ENCODE data around the gene HTT.

Gene HTT

DNA sequence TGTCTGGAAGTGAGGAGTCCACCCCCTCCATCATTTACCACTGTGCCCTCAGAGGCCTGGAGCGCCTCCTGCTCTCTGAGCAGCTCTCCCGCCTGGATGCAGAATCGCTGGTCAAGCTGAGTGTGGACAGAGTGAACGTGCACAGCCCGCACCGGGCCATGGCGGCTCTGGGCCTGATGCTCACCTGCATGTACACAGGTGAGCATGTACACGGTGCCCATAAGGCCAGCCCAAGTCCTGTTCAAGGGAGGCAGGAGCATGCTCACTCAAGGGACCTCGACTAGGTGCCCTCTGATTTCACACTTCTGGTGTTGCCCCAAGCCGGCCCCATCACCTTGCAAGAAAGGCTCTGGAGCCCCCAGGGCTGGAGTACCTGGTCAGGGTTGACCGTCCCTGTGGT, 161.1 kb downstream of the HTT start:
- Histone ChIP-seq H3K9me3 (ENCODE audit: control insufficient read depth, insufficient read depth, low read length) (no peaks in the 10 kb centered on the region), H3K4me3 (ENCODE audit: low read length) (no peak overlapping the region), H3K27me3 (ENCODE audit: control insufficient read depth, insufficient read depth, low read length) (peaks cover 1% of the 10 kb centered on the region; the same call in 1 of the 2 replicates), H3K4me1 (ENCODE audit: control insufficient read depth, insufficient read depth, low read length) (peaks cover 8% of the 10 kb centered on the region), H3K36me3 (ENCODE audit: control insufficient read depth, insufficient read depth, low read length) (peaks cover 52% of the 10 kb centered on the region), H3K27ac (ENCODE audit: low read length) (no peak overlapping the region)
- no peak for DNase-seq (ENCODE audit: low read depth, low spot score)
- WGBS (ENCODE audit: insufficient coverage, insufficient read length): no CpG with 5 or more reads among the region's 11 CpGs

DNA sequence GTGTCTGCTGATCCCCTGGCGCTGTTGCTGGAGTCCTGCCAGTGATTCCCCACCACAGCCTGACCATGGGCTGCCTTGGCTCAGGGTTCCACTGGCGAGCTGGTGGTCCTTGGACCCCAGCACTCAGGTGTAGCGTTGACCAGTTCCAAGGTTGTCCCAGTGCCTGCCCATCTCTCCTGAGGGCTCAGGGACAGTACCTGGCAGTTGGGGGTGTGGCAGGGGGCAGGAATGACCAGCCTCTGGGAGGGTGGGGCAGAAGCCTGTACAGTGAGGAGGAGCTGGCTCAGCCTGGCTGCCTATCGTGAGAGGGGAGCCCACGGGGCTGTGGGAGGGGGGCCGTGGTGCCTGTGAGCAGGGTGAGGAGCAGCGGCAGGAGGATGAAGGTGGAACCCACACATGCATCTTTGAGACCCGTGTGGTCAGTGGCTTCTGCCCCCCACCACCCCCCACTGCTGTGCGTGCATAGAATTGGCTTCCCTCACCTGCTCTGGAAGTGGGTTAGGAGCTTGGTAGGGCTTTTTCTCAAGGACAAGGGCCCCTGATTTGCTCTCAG, 161.9 kb downstream of the HTT start:
- Histone ChIP-seq H3K27ac (ENCODE audit: low read length) (no peak overlapping the region), H3K4me3 (ENCODE audit: low read length) (no peak overlapping the region), H3K27me3 (ENCODE audit: control insufficient read depth, insufficient read depth, low read length) (peaks cover 1% of the 10 kb centered on the region; the same call in 1 of the 2 replicates), H3K4me1 (ENCODE audit: control insufficient read depth, insufficient read depth, low read length) (peaks cover 10% of the 10 kb centered on the region), H3K9me3 (ENCODE audit: control insufficient read depth, insufficient read depth, low read length) (no peaks in the 10 kb centered on the region), H3K36me3 (ENCODE audit: control insufficient read depth, insufficient read depth, low read length) (peaks cover 49% of the 10 kb centered on the region)
- WGBS (ENCODE audit: insufficient coverage, insufficient read length): no CpG with 5 or more reads among the region's 9 CpGs
- DNase-seq (ENCODE audit: low read depth, low spot score): no peak

DNA sequence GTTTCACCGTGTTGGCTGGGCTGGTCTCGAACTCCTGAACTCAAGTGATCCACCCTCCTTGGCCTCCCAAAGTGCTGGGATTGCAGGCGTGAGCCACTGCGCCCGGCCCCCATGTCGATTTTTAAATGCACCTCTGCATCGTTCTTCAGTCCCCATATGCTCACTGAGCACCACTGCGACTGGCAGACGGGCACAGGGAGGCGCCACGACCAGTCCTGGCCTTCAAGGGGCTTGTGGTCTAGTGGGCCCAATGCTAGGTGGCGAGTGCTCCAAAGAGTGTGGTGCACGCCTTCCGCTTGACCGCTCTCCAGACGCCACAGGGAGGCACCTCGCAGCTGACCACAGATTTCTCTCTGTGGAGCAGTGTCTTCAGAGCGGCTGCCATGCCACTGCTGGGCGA, 162.8 kb downstream of the HTT start:
- Histone ChIP-seq H3K36me3 (ENCODE audit: control insufficient read depth, insufficient read depth, low read length) (peaks cover 48% of the 10 kb centered on the region), H3K4me1 (ENCODE audit: control insufficient read depth, insufficient read depth, low read length) (peaks cover 11% of the 10 kb centered on the region)
- WGBS (ENCODE audit: insufficient coverage, insufficient read length): no CpG with 5 or more reads among the region's 19 CpGs

DNA sequence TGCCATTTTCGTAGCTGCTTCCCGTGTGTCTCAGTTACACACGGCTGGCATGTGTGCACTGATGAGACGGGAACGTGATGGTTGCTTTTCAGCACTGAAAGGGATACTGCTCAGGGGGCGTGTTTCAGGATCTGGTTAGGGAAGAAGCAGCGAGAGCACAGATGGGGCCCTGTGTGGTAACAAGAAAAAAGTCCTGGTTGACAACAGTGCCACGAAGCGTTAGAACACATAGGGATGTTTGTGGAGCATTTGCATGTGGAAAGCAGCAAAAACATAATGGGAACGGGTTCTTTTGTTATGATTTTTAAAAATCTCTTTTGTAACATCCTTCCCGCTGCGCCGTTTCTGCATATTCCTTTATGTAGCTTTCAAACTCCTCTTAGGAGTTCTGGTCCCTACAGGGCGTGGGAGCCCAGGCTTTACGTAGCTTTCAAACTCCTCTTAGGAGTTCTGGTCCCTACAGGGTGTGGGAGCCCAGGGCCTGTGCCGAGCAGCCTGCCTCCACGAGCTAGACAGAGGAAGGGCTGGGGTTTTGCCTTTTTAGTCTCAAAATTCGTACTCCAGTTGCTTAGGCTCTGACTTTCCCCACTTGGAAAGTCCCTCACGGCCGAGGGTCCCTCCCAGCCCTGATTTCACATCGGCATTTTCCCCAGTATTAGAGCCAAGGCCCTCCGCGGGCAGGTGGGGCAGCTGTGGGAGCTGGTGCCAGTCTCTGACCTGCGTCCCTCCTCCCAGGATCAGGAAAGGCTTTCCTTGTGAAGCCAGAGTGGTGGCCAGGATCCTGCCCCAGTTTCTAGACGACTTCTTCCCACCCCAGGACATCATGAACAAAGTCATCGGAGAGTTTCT, 163.5 kb downstream of the HTT start:
- no peaks in the 10 kb centered on the region for H3K9me3 ChIP-seq (ENCODE audit: control insufficient read depth, insufficient read depth, low read length)
- WGBS (ENCODE audit: insufficient coverage, insufficient read length): no CpG with 5 or more reads among the region's 26 CpGs
- no peak overlapping the region for H3K27ac ChIP-seq (ENCODE audit: low read length)
- H3K36me3 ChIP-seq (ENCODE audit: control insufficient read depth, insufficient read depth, low read length): peaks cover 46% of the 10 kb centered on the region
- peaks cover 1% of the 10 kb centered on the region; the same call in 1 of the 2 replicates for H3K27me3 ChIP-seq (ENCODE audit: control insufficient read depth, insufficient read depth, low read length)
- no peak for DNase-seq (ENCODE audit: low read depth, low spot score)
- peaks cover 11% of the 10 kb centered on the region for H3K4me1 ChIP-seq (ENCODE audit: control insufficient read depth, insufficient read depth, low read length)
- no peak overlapping the region for H3K4me3 ChIP-seq (ENCODE audit: low read length)

More for the DNA sequence above, 162.8 kb downstream of the HTT start:
- Histone ChIP-seq H3K9me3 (ENCODE audit: control insufficient read depth, insufficient read depth, low read length) (no peaks in the 10 kb centered on the region), H3K27me3 (ENCODE audit: control insufficient read depth, insufficient read depth, low read length) (peaks cover 1% of the 10 kb centered on the region; the same call in 1 of the 2 replicates), H3K27ac (ENCODE audit: low read length) (no peak overlapping the region), H3K4me3 (ENCODE audit: low read length) (no peak overlapping the region)
- no peak for DNase-seq (ENCODE audit: low read depth, low spot score)

DNA sequence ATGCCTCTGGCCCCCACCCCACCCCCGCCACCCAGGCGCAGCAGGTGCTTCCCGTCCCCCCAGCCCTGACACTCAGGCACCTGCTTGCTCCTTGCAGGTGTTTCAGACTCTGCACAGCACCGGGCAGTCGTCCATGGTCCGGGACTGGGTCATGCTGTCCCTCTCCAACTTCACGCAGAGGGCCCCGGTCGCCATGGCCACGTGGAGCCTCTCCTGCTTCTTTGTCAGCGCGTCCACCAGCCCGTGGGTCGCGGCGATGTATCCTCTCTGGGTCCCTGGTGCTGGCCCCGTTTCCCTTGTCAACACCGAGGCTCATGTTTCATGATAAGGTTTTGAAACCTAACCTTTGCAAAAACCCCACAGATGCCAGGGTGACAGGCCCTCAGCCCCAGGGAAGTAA, 164.2 kb downstream of the HTT start:
- no peak for DNase-seq (ENCODE audit: low read depth, low spot score)
- Histone ChIP-seq H3K36me3 (ENCODE audit: control insufficient read depth, insufficient read depth, low read length) (peaks cover 39% of the 10 kb centered on the region), H3K9me3 (ENCODE audit: control insufficient read depth, insufficient read depth, low read length) (no peaks in the 10 kb centered on the region), H3K27me3 (ENCODE audit: control insufficient read depth, insufficient read depth, low read length) (peaks cover 1% of the 10 kb centered on the region; the same call in 1 of the 2 replicates), H3K4me1 (ENCODE audit: control insufficient read depth, insufficient read depth, low read length) (peaks cover 11% of the 10 kb centered on the region), H3K27ac (ENCODE audit: low read length) (no peak overlapping the region), H3K4me3 (ENCODE audit: low read length) (no peak overlapping the region)
- whole genome bisulfite sequencing (ENCODE audit: insufficient coverage, insufficient read length): no CpG with 5 or more reads among the region's 18 CpGs

DNA sequence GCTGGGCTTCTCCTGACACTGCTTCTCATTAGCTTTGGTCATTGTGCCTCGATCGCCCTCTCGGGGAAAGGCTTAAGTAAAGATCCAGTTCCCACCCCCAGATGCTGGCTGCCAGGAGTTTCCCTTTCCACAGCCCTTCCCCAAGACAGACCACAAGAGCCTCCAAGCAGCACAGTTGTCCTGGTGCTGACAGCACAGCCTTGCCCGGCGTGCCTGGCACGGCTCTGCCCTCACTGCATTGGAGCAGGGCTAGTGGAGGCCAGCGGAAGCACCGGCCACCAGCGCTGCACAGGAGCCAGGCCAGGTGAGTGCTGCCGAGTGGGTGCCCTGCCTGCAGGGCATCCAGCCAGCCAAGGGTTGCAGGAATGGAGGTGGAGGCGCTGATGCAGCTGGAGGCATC, 164.8 kb downstream of the HTT start:
- H3K4me1 ChIP-seq (ENCODE audit: control insufficient read depth, insufficient read depth, low read length): peaks cover 11% of the 10 kb centered on the region
- H3K27me3 ChIP-seq (ENCODE audit: control insufficient read depth, insufficient read depth, low read length): peaks cover 1% of the 10 kb centered on the region; the same call in 1 of the 2 replicates
- no peak overlapping the region for H3K4me3 ChIP-seq (ENCODE audit: low read length)
- no peaks in the 10 kb centered on the region for H3K9me3 ChIP-seq (ENCODE audit: control insufficient read depth, insufficient read depth, low read length)
- H3K27ac ChIP-seq (ENCODE audit: low read length): no peak overlapping the region
- no peak for DNase-seq (ENCODE audit: low read depth, low spot score)
- H3K36me3 ChIP-seq (ENCODE audit: control insufficient read depth, insufficient read depth, low read length): peaks cover 39% of the 10 kb centered on the region
- no CpG with 5 or more reads among the region's 11 CpGs for WGBS (ENCODE audit: insufficient coverage, insufficient read length)

DNA sequence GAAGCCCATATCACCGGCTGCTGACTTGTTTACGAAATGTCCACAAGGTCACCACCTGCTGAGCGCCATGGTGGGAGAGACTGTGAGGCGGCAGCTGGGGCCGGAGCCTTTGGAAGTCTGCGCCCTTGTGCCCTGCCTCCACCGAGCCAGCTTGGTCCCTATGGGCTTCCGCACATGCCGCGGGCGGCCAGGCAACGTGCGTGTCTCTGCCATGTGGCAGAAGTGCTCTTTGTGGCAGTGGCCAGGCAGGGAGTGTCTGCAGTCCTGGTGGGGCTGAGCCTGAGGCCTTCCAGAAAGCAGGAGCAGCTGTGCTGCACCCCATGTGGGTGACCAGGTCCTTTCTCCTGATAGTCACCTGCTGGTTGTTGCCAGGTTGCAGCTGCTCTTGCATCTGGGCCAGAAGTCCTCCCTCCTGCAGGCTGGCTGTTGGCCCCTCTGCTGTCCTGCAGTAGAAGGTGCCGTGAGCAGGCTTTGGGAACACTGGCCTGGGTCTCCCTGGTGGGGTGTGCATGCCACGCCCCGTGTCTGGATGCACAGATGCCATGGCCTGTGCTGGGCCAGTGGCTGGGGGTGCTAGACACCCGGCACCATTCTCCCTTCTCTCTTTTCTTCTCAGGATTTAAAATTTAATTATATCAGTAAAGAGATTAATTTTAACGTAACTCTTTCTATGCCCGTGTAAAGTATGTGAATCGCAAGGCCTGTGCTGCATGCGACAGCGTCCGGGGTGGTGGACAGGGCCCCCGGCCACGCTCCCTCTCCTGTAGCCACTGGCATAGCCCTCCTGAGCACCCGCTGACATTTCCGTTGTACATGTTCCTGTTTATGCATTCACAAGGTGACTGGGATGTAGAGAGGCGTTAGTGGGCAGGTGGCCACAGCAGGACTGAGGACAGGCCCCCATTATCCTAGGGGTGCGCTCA, 165.8 kb downstream of the HTT start:
- Histone ChIP-seq H3K4me1 (ENCODE audit: control insufficient read depth, insufficient read depth, low read length) (peaks cover 11% of the 10 kb centered on the region), H3K27ac (ENCODE audit: low read length) (no peak overlapping the region), H3K36me3 (ENCODE audit: control insufficient read depth, insufficient read depth, low read length) (peaks cover 31% of the 10 kb centered on the region), H3K27me3 (ENCODE audit: control insufficient read depth, insufficient read depth, low read length) (peaks cover 1% of the 10 kb centered on the region; the same call in 1 of the 2 replicates), H3K9me3 (ENCODE audit: control insufficient read depth, insufficient read depth, low read length) (no peaks in the 10 kb centered on the region), H3K4me3 (ENCODE audit: low read length) (no peak overlapping the region)
- DNase-seq (ENCODE audit: low read depth, low spot score): no peak
- WGBS (ENCODE audit: insufficient coverage, insufficient read length): no CpG with 5 or more reads among the region's 29 CpGs

DNA sequence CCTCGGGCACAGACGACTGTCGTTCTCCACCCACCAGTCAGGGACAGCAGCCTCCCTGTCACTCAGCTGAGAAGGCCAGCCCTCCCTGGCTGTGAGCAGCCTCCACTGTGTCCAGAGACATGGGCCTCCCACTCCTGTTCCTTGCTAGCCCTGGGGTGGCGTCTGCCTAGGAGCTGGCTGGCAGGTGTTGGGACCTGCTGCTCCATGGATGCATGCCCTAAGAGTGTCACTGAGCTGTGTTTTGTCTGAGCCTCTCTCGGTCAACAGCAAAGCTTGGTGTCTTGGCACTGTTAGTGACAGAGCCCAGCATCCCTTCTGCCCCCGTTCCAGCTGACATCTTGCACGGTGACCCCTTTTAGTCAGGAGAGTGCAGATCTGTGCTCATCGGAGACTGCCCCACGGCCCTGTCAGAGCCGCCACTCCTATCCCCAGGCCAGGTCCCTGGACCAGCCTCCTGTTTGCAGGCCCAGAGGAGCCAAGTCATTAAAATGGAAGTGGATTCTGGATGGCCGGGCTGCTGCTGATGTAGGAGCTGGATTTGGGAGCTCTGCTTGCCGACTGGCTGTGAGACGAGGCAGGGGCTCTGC, 166.5 kb downstream of the HTT start:
- H3K4me3 ChIP-seq (ENCODE audit: low read length): no peak overlapping the region
- no CpG with 5 or more reads among the region's 13 CpGs for WGBS (ENCODE audit: insufficient coverage, insufficient read length)
- no peak overlapping the region for H3K27ac ChIP-seq (ENCODE audit: low read length)

DNA sequence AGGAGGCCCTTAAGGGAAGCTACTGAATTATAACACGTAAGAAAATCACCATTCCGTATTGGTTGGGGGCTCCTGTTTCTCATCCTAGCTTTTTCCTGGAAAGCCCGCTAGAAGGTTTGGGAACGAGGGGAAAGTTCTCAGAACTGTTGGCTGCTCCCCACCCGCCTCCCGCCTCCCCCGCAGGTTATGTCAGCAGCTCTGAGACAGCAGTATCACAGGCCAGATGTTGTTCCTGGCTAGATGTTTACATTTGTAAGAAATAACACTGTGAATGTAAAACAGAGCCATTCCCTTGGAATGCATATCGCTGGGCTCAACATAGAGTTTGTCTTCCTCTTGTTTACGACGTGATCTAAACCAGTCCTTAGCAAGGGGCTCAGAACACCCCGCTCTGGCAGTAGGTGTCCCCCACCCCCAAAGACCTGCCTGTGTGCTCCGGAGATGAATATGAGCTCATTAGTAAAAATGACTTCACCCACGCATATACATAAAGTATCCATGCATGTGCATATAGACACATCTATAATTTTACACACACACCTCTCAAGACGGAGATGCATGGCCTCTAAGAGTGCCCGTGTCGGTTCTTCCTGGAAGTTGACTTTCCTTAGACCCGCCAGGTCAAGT, 167.5 kb downstream of the HTT start:
- no CpG with 5 or more reads among the region's 17 CpGs for WGBS (ENCODE audit: insufficient coverage, insufficient read length)
- H3K27ac ChIP-seq (ENCODE audit: low read length): no peak overlapping the region

More for the DNA sequence above, 166.5 kb downstream of the HTT start:
- Histone ChIP-seq H3K4me1 (ENCODE audit: control insufficient read depth, insufficient read depth, low read length) (peaks cover 11% of the 10 kb centered on the region), H3K27me3 (ENCODE audit: control insufficient read depth, insufficient read depth, low read length) (peaks cover 1% of the 10 kb centered on the region; the same call in 1 of the 2 replicates), H3K9me3 (ENCODE audit: control insufficient read depth, insufficient read depth, low read length) (no peaks in the 10 kb centered on the region), H3K36me3 (ENCODE audit: control insufficient read depth, insufficient read depth, low read length) (peaks cover 24% of the 10 kb centered on the region)
- DNase-seq (ENCODE audit: low read depth, low spot score): no peak

More for the DNA sequence above, 167.5 kb downstream of the HTT start:
- H3K36me3 ChIP-seq (ENCODE audit: control insufficient read depth, insufficient read depth, low read length): peaks cover 20% of the 10 kb centered on the region
- DNase-seq (ENCODE audit: low read depth, low spot score): no peak
- H3K4me3 ChIP-seq (ENCODE audit: low read length): no peak overlapping the region
- H3K9me3 ChIP-seq (ENCODE audit: control insufficient read depth, insufficient read depth, low read length): no peaks in the 10 kb centered on the region
- H3K4me1 ChIP-seq (ENCODE audit: control insufficient read depth, insufficient read depth, low read length): peaks cover 11% of the 10 kb centered on the region
- H3K27me3 ChIP-seq (ENCODE audit: control insufficient read depth, insufficient read depth, low read length): peaks cover 1% of the 10 kb centered on the region; the same call in 1 of the 2 replicates
